Duodenal mucosa (tissue), 2 donors: ENCODE measurements around the gene SLC38A6.
A peak's percentile ranks its signal among the peaks of the same experiment; 100 is the strongest.

ENCODE experiments used
- H3K27ac ChIP-seq: one replicate; pipeline ENCODE4 v1.7.0; 2013; ENCODE audit warnings: low read depth, low read length
- H3K27me3 ChIP-seq, 2 donors: one replicate each; pipeline ENCODE4 v1.7.0; 2013; ENCODE audit warnings: low read length in 2 of 2, control low read depth in 1 of 2; ENCODE audit not compliant: insufficient read depth in 2 of 2, control insufficient read depth in 1 of 2
- H3K36me3 ChIP-seq, 2 donors: one replicate each; pipeline ENCODE4 v1.7.0; 2013; ENCODE audit warnings: low read length in 2 of 2, control low read depth in 1 of 2; ENCODE audit not compliant: insufficient read depth in 2 of 2, control insufficient read depth in 1 of 2
- H3K4me1 ChIP-seq, 2 donors: one replicate each; pipeline ENCODE4 v1.7.0; 2013; ENCODE audit warnings: low read length in 2 of 2, control low read depth in 1 of 2; ENCODE audit not compliant: insufficient read depth in 2 of 2, control insufficient read depth in 1 of 2
- H3K4me3 ChIP-seq, 2 donors: one replicate each; pipeline ENCODE4 v1.7.0; 2013; ENCODE audit warnings: low read length in 2 of 2, low read depth in 1 of 2
- H3K9ac ChIP-seq, 2 donors: one replicate each; pipeline ENCODE4 v1.7.0; 2013; ENCODE audit warnings: low read length in 2 of 2, low read depth in 1 of 2
- H3K9me3 ChIP-seq, 2 donors: one replicate each; pipeline ENCODE4 v1.7.0; 2013; ENCODE audit warnings: low read length in 2 of 2, control low read depth in 1 of 2; ENCODE audit not compliant: control insufficient read depth in 1 of 2

Gene SLC38A6

DNA sequence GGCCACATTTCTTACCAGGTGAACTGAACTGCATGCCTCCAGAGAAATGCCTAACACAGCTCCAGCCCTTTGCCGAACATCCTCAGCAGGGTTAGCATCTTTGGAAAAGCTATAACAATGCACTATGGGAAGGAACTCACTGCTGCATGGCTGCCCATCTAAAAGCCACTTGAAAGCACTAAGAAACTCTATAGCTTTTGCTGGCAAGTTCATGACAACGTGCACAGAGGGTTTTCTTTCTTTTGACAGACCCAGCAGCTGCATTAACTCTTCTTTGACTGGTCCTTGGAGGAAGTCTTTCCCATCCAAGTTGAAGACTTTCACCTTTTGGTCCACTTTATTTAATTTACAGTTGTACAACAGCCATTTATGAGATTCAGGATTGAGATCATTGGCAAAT is 5.5 kb upstream of the SLC38A6 start:
- Histone ChIP-seq H3K36me3 (peaks cover 6 to 7% of the 10 kb centered on the region in 2 donors), H3K4me1 (peaks cover 6 to 12% of the 10 kb centered on the region in 2 donors), H3K9ac (no peak overlapping the region), H3K27me3 (no peaks in the 10 kb centered on the region), H3K9me3 (no peaks in the 10 kb centered on the region), H3K4me3 (no peak overlapping the region), H3K27ac (no peak overlapping the region)

GRCh38 chr14:60977847-60978246 is 3.2 kb upstream of the SLC38A6 start:
- H3K27me3 ChIP-seq = no peaks in the 10 kb centered on the region
- peaks cover 6 to 7% of the 10 kb centered on the region in 2 donors for H3K36me3 ChIP-seq
- H3K9me3 ChIP-seq = no peaks in the 10 kb centered on the region
- no peak overlapping the region for H3K9ac ChIP-seq
- no peak overlapping the region for H3K27ac ChIP-seq
- H3K4me3 ChIP-seq = no peak overlapping the region
- H3K4me1 ChIP-seq = peaks cover 14 to 16% of the 10 kb centered on the region in 2 donors

DNA sequence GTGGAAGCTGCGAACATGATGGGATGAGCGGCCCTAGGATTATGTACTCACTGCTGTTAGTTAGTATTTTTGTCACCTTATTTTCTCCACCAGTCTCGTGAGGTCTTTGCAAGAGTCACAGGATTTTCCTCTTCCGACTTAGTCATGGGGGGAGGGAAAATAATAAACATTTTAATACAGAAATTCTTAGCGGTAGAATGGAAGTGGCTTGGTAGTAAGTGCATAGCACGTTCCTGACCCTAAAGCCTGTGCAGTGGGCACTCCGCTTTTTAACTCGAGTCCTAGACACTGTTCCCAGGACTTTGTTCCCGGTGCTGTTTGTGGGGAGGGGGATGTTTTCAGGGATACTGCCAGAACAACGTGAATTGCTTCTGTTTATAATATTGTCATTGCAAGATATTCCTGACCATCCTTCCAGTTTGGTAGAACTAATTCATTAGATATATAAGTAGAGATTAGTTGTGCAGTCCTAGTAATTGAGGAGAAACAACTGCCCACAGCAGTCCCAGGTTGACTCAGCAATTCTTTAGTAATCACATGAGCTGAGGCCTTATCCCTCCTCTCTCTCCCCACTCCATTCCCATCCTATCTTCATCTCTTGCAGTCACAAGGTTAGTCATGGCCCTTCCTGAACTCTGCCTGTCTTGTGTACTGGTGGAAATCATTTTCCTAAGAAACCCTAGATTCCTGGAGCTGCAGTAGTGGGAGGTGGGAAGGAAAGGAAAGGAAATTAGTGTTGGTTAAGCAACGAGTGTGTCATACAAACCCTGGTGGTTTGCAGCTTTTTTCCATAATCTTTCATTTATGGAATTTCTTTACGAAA is 799 bp downstream of the SLC38A6 start:
- Histone ChIP-seq H3K4me3 (peak overlapping the region; percentile 90 to 100), H3K36me3 (peaks cover 0 to 9% of the 10 kb centered on the region in 2 donors), H3K9me3 (no peaks in the 10 kb centered on the region), H3K27ac (no peak overlapping the region), H3K27me3 (no peaks in the 10 kb centered on the region), H3K4me1 (peaks cover 14 to 16% of the 10 kb centered on the region in 2 donors), H3K9ac (peak overlapping the region; percentile 81 to 88)

GRCh38 chr14:60984196-60984595 is 3.2 kb downstream of the SLC38A6 start:
- Histone ChIP-seq H3K4me3 (no peak overlapping the region), H3K27me3 (no peaks in the 10 kb centered on the region), H3K4me1 (peaks cover 14 to 16% of the 10 kb centered on the region in 2 donors), H3K27ac (no peak overlapping the region), H3K9me3 (no peaks in the 10 kb centered on the region), H3K9ac (no peak overlapping the region), H3K36me3 (peaks cover 0 to 11% of the 10 kb centered on the region in 2 donors)

DNA sequence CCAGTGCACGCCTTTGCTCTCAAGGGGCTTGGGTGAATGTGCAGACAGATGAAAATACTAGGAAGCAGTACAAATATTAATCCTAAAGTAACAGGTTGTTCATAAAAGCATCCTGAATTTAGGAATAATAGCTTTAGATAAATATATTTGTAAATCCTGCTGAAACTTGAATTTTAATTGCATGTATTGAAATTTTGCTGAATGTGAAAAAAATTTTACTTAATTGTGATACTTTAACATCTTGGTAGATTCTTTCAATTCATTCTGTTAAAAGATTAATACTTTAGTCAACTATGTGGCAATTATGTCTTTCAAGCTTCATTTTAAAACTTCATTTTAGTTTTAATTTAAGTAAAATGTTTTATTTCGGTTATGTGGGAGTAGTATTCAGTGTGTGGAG is 5.5 kb downstream of the SLC38A6 start:
- H3K27me3 ChIP-seq = no peaks in the 10 kb centered on the region
- no peak overlapping the region for H3K4me3 ChIP-seq
- H3K9ac ChIP-seq = no peak overlapping the region
- peaks cover 0 to 11% of the 10 kb centered on the region in 2 donors for H3K36me3 ChIP-seq
- peaks cover 7 to 8% of the 10 kb centered on the region in 2 donors for H3K4me1 ChIP-seq
- no peak overlapping the region for H3K27ac ChIP-seq
- H3K9me3 ChIP-seq = no peaks in the 10 kb centered on the region

GRCh38 chr14:60989599-60989998 is 8.6 kb downstream of the SLC38A6 start:
- no peaks in the 10 kb centered on the region for H3K27me3 ChIP-seq
- H3K9ac ChIP-seq = no peak overlapping the region
- H3K27ac ChIP-seq = no peak overlapping the region
- no peaks in the 10 kb centered on the region for H3K9me3 ChIP-seq
- H3K36me3 ChIP-seq = peaks cover 0 to 15% of the 10 kb centered on the region in 2 donors
- H3K4me3 ChIP-seq = no peak overlapping the region
- H3K4me1 ChIP-seq = no peaks in the 10 kb centered on the region

GRCh38 chr14:60998617-60999016 is 17.6 kb downstream of the SLC38A6 start:
- Histone ChIP-seq H3K9me3 (no peaks in the 10 kb centered on the region), H3K36me3 (peaks cover 0 to 3% of the 10 kb centered on the region in 2 donors), H3K4me1 (no peaks in the 10 kb centered on the region), H3K9ac (no peak overlapping the region), H3K4me3 (no peak overlapping the region), H3K27ac (no peak overlapping the region), H3K27me3 (no peaks in the 10 kb centered on the region)

DNA sequence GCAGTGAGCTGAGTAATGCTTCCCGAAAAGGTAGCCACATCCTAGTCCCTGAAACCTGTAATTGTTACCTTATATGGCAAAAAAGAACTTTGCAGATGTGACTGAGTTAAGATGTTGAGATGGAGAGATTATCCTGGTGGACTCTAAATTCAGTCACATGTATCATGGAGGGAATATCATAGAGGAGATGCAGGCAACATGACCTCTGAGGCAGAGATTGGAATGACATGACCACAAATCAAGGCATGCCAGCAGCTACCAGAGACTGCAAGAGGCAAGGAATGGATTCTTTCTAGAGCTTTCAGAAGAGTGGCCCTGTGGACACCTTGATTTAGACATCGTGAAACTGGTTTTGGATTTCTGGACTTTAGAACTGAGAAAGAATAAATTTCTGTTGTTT is 18.5 kb downstream of the SLC38A6 start:
- no peaks in the 10 kb centered on the region for H3K4me1 ChIP-seq

DNA sequence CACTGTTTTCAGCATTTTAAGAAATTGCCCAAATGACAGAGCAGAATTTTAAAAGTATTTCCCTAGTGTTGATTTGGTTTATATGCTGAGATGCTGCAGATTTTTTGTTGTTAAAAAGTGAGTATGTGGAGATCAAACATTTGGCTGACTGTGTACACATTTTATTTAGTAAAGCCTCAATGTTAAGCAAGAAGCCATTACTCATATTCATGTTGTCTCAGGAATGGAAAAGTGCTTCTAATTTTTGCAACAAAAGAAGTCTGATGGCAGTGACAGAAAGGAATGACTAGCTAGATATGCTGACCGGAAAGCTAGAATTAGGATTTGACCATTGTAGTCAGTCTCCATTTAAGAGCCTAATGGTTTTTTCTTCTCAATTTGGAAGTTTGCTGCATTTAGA is 22.5 kb downstream of the SLC38A6 start:
- no peaks in the 10 kb centered on the region for H3K36me3 ChIP-seq
- no peaks in the 10 kb centered on the region for H3K4me1 ChIP-seq
- H3K27ac ChIP-seq = no peak overlapping the region
- no peaks in the 10 kb centered on the region for H3K9me3 ChIP-seq
- H3K9ac ChIP-seq = no peak overlapping the region
- no peak overlapping the region for H3K4me3 ChIP-seq
- H3K27me3 ChIP-seq = no peaks in the 10 kb centered on the region

More for the DNA sequence above, 18.5 kb downstream of the SLC38A6 start:
- Histone ChIP-seq H3K9ac (no peak overlapping the region), H3K27ac (no peak overlapping the region), H3K27me3 (no peaks in the 10 kb centered on the region), H3K4me3 (no peak overlapping the region), H3K36me3 (peaks cover 0 to 3% of the 10 kb centered on the region in 2 donors), H3K9me3 (no peaks in the 10 kb centered on the region)

GRCh38 chr14:61019537-61019936 is 38.5 kb downstream of the SLC38A6 start:
- no peak overlapping the region for H3K9ac ChIP-seq
- no peaks in the 10 kb centered on the region for H3K9me3 ChIP-seq
- no peak overlapping the region for H3K4me3 ChIP-seq

More at GRCh38 chr14:61019537-61019936, 38.5 kb downstream of the SLC38A6 start:
- H3K36me3 ChIP-seq = no peaks in the 10 kb centered on the region
- H3K4me1 ChIP-seq = no peaks in the 10 kb centered on the region
- no peak overlapping the region for H3K27ac ChIP-seq
- H3K27me3 ChIP-seq = no peaks in the 10 kb centered on the region
